GM21515 (cell line): ENCODE results near the gene DNAAF5.
"Not testable (repeated sequence)": the region's sequence is repeated elsewhere in the genome, so short reads cannot be mapped to it uniquely, and the experiment has no call there.

Source experiments
- ATAC-seq: cut with Tn5 transposase; IDR thresholded peaks from one replicate; pipeline ENCODE4 v1.9.1; 2021; ENCODE audit not compliant: unreplicated experiment

DNAAF5 gene

GRCh38 chr7:729140-730000 is 2.9 kb downstream of the DNAAF5 start:
- no peak for ATAC-seq

- ATAC-seq, result no peak
Measured at GRCh38 chr7:730501-731439, 4.3 kb downstream of the DNAAF5 start.

- ATAC-seq, result no peak
Measured at GRCh38 chr7:731440-732085, 5.1 kb downstream of the DNAAF5 start.

GRCh38 chr7:732094-732541 is 5.6 kb downstream of the DNAAF5 start:
- no peak for ATAC-seq

- no peak for ATAC-seq
Measured at GRCh38 chr7:732556-732955, 6.1 kb downstream of the DNAAF5 start.

GRCh38 chr7:734214-734613 is 7.7 kb downstream of the DNAAF5 start:
- ATAC-seq, result no peak

GRCh38 chr7:734808-735207 is 8.3 kb downstream of the DNAAF5 start:
- ATAC-seq, result no peak

GRCh38 chr7:738241-738640 is 11.7 kb downstream of the DNAAF5 start:
- ATAC-seq, result no peak

- ATAC-seq, result no peak
Measured at GRCh38 chr7:738723-739454, 12.4 kb downstream of the DNAAF5 start.

GRCh38 chr7:739455-739982 is 13.0 kb downstream of the DNAAF5 start:
- no peak for ATAC-seq

GRCh38 chr7:739983-740942 is 13.8 kb downstream of the DNAAF5 start:
- no peak for ATAC-seq

- no peak for ATAC-seq
Measured at GRCh38 chr7:741191-741671, 14.7 kb downstream of the DNAAF5 start.

- no peak for ATAC-seq
Measured at GRCh38 chr7:741850-742249, 15.4 kb downstream of the DNAAF5 start.

GRCh38 chr7:742791-743190 is 16.3 kb downstream of the DNAAF5 start:
- no peak for ATAC-seq

- ATAC-seq, result not testable (repeated sequence)
Measured at GRCh38 chr7:743341-744127, 17.0 kb downstream of the DNAAF5 start.

- not testable (repeated sequence) for ATAC-seq
Measured at GRCh38 chr7:744128-744520, 17.6 kb downstream of the DNAAF5 start.

- ATAC-seq, result no peak
Measured at GRCh38 chr7:744854-745430, 18.4 kb downstream of the DNAAF5 start.
